NCI-H1436 treated with DMSO at 0.1 percent for 48 hours (cell line): ENCODE data around the gene CNTN4.

Experiments
- DNase-seq: peaks from one replicate; lab custom pipeline; 2025; lab: John Stamatoyannopoulos, UW

Gene CNTN4

DNA sequence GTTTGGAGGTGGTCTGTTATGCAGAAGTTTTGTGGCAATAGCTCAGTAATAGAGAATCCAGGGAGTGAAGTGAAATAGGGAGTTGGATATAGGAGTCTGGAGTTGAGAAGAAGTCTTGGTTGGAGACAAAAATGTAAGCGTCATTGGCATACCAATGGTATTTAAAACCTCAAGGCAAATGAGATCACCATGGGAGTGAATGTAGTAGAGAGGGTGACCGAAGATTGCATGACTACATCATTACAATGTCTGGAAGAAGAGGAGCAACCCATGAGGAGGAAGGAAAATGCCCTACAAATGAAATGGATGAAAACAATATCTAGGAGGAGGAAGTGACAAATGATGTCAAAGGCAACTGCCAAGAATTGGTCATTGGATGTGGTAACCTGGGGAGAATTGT is 54.4 kb downstream of the CNTN4 start:
- no peak for DNase-seq

DNA sequence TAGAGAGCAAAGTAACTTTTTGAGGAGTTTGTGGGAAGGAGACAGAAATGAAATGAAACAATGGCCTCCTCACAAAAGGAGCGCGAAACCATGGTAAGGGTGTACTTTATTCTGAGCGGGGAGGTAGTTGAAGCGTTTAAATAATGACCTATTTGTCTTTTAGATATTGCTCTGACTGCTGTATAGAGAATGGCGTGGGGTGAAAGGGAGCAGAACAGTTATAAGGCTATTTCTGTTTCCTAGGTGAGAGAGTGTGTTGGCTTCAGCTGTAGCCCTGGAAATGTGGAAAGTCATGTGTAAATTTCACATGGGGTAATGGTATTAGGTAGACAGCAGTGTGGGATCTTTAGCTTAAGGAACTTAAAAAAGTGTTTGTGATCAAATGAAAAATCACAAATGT is 54.9 kb downstream of the CNTN4 start:
- no peak for DNase-seq

DNA sequence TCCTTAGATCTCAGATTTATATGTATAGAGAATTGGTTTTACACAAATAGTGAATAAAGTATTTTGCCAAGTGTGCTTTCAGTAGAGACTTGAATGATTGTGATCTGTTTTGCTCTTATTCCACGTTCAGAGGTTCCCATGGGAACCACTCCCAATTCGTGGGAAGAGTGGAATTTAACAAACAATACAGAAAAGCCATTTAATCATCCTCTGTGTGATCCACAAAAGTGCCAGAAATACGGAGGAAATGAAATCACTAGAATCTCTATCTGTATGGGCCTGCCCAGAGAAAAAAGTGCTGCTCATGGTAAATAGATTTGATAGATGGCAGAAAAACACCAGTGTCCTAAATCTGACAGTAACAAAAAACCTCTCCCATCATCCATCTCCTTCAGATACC is 56.0 kb downstream of the CNTN4 start:
- DNase-seq: no peak

DNA sequence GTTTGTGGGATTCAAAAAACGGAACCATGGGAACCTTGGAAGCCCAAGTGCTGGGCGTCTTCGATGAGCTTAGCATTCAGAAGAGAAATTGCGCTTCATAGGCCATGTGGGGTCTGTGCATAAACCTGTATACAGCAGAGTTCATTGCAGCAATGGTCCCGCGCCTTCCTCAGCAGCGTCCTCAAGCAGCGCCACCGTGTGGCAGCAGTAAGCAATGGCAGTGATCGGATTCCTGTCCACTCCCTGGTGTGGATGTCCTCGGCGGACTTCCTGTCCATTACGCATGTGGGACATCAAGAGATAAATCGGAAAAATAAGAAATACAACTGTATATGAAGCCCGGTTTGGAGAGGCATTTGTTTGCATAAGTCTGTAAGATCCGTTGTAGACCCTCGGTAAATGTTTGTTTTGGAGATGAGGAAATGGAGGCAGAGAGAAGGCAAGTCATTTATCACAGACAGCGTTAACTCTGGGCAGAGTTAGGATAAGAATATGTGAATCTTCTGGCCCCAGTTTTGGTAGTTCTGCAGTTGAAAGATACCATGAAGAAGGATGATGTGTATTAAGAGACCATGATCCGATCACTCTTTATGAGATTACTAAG is 57.7 kb downstream of the CNTN4 start:
- DNase-seq: no peak

DNA sequence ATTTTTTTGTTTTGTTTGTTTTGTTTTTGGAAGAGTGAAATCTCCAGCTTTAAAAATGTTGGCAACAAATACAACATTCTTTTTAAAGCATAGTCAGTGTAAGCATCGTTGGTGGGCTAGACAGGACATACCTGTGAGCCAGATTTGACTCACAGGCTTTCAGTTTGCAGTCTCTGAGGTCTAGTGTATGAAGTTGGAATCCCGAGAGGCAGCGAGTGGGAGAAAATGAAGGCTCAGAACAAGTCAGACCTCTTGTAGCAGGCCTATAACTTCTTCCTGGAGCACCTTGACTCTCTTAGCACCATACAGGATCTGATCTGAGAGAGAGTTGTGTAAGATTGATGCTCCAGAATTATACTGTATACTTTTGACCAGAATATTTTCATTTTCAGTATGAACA is 60.2 kb downstream of the CNTN4 start:
- no peak for DNase-seq

DNA sequence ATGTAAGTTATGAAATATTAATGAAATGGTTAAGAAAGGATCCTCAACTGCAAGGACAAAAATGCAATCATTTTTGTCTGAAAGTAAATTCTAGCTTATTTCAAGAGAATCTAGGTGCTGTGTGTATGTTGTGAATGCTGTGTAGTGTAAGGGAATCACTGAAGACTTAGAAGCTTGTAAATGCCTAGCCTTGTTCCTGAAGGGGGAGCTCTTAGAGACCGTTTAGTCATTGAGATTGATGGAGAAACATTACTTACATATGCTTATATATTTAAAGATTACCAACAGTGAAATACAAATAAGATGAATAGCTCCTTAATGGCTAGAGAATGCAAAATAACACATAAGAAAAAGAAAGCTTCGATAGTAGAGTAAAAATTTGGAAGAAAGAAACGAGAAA is 67.9 kb downstream of the CNTN4 start:
- DNase-seq: no peak

DNA sequence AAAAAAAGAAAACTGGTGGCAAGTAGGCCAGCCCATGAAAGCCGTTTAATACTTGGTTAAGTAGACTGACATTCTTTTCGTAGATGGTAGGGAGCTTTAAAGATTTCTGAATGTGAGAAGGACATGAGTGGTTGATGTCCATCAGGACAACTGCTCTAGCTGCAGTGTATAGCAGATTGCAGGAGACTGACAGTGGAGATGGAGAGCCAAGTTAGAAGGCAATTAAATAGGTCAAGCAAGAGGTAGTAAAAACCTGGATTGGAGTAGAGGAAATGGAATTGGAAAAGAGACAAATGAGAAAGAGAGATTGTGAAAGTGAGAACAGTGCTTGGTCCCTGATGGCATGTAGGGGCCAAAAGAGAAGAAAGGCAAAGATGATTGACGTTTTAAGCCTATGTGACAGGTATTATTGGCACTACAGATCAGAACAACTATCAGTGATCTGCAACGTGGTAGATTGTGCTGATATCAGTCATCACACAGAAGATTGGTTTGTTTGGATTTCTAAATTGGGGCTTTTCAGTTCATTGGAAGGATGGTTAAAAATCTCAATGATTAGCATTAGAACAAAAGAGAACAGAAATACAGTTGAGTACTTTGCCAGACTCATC is 74.0 kb downstream of the CNTN4 start:
- no peak for DNase-seq

DNA sequence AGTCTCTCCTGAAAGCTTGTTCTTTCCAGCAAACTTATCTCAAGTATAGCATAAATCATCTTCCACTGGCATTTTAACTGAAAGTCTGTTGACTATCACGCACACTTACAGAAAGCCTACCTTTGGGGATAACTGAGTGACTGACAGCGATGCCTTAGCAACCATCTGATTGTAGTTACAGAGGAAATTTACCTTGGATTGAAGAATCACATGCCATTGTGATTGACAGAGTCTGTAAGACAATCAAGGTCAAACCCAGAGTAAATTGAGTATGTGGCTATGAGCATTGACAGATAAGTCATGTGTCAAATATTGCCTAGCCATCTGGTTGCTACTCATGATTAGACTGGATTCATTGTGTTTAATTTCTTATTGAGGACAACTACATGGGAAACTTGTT is 82.0 kb downstream of the CNTN4 start:
- no peak for DNase-seq

DNA sequence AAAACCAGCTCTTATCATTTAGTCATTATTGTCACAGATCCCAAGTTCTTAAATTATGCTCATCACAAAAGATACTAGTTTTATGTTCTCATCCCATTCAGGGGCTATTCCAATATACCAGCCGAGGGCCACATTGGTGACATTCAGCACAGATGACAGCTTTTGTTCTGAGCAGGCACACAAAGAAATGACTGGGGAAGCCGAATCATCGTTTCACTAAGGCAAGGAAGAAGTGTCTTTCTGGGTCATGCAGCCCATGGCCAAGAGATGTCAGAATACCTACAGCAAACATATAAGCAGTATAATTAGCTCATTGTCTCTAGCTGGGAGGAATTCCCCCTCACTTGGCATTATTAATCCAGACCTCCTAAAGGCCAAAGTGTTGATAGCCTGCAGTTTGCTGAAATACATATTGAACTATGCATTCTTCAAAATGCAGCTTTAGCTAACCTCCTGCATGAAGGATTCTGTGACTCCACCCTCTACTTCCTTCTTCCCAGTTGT is 100.2 kb downstream of the CNTN4 start:
- no peak for DNase-seq

DNA sequence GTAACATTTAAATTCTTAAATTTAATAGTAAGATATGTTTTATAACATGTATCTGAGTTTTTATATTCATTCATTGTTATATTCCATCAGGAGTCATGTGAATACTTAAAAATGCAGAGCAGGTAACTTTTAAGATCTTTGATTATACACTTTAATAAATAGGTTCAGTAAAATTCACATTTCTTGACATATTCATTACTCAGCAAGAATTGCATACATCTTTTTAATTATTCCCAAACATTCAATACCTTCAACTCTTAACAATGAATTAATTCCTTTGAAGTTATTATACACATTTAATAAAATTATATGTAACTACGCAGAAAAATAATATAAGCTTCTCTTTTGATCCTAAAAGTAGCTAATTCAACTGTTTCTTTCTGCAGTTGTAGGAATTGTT is 105.4 kb downstream of the CNTN4 start:
- DNase-seq: no peak

DNA sequence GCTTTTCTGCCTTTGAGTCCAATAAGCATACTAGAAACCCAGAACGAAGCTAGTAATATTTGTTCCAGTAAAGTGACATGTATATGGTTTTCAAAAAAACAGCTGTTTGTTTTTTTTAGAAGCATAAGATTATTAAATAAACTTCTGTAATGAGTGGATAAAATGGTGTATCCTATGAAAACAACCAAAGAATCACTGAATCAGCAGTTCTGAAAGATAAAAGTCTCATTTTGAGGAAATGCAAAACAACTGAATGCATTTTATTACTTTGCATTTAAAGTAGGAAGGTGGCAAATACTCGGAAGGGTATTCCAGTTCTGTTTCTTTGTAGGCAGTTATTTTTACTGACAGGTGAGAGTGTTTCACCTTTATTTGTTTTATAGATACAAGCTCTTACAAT is 107.0 kb downstream of the CNTN4 start:
- DNase-seq: no peak

DNA sequence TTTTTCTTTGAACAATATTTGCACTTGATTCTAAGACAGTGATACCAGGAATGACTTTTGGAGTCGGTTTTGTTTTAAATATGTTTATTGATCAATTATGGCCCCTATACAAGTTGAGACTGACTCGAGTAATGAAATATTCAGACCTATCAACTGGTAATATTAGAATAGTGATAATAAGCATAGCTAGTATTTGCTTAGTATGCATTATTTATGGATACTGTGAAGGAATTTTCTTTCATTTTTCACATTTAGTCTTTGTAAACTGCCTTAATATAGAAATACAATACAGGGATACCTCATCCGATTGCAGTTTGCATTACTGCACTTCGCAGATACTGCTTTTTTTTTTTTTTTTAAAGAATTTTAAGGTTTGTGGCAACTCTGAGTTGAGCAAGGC is 107.9 kb downstream of the CNTN4 start:
- DNase-seq: no peak

DNA sequence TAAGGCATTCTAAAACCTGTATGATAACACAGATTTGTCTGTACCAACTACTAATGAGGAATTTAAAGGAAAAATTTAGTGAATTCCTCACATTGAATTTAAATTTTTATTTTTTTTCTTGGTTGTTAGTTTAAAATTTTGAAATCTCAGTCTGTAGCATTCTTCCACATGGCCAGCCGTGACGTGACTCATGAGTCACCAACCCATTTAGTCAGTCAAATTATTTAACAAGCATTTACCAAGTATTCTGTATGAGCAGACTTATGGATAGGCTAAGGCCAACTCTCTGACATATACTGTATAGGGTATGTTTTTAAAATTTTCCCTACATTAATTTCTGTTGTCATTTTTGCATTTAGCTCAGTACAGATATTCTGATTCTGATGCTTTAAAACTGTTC is 112.9 kb downstream of the CNTN4 start:
- DNase-seq: no peak

DNA sequence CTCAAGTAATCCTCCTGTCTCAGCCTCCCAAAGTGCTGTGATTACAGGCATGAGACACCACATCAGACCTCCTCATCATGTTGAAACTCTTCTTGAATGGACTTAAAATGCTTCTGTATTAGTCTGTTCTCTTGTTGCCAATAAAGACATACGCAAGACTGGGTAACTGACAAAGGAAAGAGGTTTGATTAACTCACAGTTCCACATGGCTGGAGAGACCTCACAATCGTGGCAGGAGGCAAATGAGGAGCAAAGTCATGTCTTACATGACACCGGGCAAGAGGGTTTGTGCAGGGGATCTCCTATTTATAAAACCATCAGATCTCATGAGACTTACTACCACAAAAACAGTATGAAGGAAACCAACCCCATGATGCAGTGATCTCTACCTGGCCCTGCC is 113.5 kb downstream of the CNTN4 start:
- DNase-seq: no peak

DNA sequence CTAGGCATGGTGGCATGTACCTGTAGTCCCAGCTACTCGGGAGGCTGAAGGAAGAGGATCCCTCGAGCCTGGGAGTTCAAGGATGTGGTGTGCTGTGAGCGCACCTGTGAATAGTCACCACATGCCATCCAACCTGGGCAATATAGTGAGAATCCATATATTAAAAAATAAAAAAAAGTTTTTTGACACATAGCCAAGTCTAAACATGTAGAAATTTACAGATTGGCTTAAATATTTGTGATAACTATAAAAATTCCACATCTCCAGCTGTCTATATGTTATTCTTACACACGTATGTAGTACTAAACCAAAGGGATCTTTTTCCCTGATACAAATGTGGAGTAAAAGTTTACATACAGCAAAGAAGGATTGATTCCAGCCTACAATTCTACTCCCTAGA is 119.7 kb downstream of the CNTN4 start:
- DNase-seq: no peak

DNA sequence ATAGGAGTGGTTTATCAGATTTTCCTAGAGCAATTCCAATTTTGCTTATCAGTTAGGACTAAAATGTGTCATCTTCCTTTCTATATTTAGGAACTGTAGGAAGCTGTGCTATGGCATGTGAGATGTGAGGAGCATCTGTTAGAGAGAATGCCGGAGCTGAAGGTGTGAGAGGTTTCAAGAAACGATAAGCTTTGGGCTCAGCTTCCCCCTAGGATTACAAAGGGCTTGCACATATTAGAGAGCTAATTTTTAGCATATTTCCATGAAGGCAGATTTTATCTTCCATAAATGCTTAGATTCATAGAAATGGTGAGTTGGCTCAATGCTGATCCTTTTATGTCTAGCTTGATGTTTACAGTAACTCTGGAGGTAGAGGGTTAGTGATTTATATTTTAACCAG is 120.2 kb downstream of the CNTN4 start:
- DNase-seq: no peak

DNA sequence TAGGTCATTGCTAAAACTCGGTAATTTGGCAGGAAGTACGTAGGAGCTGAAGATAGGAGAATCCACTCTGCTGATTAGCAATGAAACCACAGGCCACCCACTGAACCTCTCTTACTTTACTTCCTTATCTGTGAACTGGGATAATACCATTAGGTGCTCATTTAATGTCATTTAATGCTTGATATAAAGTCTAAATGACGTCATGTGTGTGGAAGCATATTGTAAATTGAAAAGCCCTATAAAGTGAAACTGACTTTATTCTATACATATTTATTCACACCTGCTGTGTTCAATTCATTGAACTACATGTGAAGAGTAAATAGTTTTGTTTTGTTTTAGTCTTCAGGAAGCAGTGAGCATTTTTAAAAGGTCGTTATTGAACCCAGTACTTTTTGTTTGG is 137.5 kb downstream of the CNTN4 start:
- DNase-seq: no peak

DNA sequence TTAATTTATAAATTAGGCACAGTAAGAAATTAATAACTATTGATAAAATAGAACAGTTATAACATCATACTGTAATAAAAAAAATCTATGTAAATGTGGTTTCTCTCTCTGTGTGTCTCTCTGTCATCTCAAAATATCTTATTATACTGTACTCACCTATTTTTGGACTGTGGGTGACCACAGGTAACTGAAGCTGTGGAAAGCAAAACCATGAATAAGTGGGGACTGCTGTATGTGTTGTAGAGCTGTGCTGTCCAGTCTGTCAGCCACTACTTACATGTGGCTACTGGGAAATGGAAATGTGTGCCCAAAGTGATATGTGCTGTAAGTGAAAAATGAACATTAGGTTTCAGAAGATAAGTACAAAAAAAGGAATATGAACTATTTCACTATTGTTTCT is 145.5 kb downstream of the CNTN4 start:
- no peak for DNase-seq

DNA sequence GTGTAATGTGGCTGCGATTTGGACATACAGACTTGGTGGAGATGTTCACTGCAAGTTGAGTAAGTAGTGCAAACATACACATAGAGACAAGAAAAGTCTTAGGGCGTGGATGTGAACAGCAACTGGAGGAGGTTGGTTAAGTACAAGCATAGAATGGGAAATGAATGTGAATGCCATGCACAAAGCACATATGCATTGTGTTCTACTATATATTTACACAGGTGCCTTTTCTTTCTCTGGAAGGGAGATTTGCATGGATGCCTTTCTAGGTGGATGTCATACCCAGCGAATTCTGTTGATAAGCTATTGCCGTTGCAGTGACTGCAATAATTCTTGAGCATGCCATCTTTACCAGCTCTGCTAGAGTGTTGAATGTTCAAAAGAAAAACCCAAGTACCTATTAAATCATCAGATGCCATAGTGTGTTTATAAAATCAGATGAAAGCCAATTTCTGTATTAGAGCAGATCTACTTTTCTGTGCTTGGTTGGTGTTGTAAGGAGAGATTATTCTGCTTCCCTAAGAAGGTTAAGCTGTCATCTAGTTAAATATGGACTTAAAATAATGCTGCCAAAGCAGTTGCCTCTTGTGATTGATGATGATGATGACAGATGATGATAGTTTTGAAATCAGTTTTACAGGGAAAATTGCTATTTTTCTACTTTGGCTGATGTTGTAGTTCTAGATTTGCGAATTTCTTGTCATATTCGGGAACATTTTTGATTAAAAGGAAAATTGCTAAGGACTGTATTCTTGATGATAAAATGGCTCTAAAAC is 148.4 kb downstream of the CNTN4 start:
- DNase-seq: peak; percentile 0

DNA sequence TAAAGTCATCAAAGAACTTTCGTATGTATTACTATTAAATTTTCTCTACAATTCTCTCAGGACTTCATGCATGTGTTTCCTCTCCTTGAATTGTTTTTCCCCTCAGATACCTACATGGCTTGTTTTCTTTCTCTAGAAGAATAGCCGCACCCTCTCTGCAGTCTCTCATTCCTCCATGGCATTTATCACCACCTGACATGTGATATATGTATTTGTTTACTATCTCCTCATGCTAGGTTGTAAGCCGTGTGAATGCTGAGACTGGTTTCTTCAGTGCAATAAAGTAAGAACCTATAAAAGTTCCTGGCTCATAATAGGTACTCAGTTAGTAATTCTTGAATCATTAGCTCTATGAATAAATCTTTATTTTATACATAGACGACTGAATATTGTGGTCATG is 149.2 kb downstream of the CNTN4 start:
- no peak for DNase-seq

DNA sequence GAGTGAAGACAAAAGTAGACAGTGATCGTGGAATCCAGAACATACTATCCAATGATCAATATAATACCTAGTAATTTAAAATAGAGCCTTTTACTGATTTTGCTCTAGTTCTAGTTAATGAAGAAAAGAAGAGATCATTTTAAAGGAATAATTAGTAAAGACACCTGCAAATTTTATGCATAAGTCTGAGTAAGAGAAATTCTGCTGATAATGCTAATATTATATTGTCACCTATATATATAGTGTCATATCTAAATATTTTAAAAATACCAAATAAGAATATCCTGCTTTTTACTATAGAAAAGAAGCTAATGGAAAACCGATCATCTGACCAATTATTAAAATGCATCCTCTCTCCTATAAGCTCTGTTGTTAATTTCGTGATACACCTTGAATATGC is 152.1 kb downstream of the CNTN4 start:
- no peak for DNase-seq

DNA sequence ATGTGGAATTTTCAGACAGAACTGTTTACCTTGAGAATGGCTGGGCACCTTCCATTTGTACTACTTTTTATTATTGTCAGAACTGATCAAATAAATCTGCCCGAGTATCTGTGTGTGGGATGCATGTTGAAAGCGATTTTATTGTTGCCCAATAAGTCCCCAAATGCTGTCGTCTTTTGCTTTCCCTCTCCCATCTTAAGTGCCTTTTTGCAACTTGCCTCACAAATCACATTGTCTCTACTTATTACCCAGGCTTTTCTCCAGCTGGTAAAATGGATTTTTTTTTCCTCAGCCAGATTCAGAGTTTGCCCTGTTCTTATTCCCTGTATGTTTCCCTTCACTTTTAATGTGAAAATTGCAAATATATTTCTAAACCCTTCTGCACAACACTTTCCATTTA is 163.1 kb downstream of the CNTN4 start:
- DNase-seq: no peak

DNA sequence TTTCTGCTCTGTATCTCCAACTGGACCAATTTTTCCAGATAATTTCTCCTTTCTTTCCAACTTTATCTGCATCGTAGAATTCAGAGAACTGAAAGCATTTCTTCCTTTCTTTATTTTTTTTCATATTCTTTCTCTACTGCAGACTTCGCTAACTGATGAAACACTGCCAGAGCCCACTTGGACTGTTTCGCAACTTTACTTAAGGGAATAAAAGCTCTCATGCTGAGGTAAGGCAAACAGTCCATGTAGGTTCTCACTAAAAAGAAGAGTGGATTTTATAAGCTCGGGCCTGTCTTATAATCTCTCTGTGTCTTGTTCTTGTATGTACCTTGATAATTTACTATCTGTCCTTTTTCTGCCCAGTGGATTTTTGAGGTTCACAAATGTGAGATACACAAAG is 163.5 kb downstream of the CNTN4 start:
- DNase-seq: no peak

DNA sequence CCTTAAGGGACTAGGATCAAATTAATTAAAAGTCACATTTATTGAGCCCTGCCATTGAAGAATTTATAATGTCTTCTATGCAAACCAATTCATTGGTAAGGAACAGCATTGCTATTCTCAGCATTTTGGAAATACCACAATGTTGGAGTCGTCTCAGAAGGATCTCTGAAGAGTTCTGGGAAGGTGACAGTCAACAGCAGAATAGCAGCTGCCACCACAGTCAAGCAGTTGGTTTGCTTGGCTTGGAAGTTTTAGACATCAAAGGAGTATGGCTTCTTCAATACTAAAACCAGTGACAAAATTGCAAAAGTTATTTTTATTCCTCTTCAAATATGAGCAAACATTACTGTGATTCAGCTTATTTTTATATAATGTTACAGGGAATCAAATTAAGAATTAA is 167.9 kb downstream of the CNTN4 start:
- no peak for DNase-seq
